Esophagus muscularis mucosa (tissue), 4 donors: ENCODE results near the gene KIF3B. TPM values are rescaled to one million over a fixed set of nuclear protein-coding genes. Genes with fewer than 3 reads are reported as not detected.
"Not testable (repeated sequence)": the region's sequence is repeated elsewhere in the genome, so short reads cannot be mapped to it uniquely, and the experiment has no call there.

ENCODE experiments used
- DNase-seq: peaks from one replicate; pipeline ENCODE4 v3.0.0-alpha.2; 2017; ENCODE audit errors: extremely low spot score
- H3K27ac ChIP-seq, 4 donors: fragments of 200-600 bp; sonication (generic); replicated peaks in 1 of 4; 1 replicate in 3 of 4; 2 replicates in 1 of 4; pipeline ENCODE4 v1.5.1; 2016 to 2019; ENCODE audit warnings: mild to moderate bottlenecking in 1 of 4
- H3K27me3 ChIP-seq, 4 donors: fragments of 200-600 bp; sonication (generic); one replicate each; pipeline versions ENCODE4 v1.5.1 to v1.6.0; 2016 to 2019
- H3K36me3 ChIP-seq, 4 donors: fragments of 200-600 bp; sonication (generic); one replicate each; pipeline ENCODE4 v1.5.1; 2016 to 2019
- H3K4me1 ChIP-seq, 4 donors: fragments of 200-600 bp; sonication (generic); one replicate each; pipeline ENCODE4 v1.5.1; 2016 to 2019
- H3K4me3 ChIP-seq, 4 donors: fragments of 200-600 bp; sonication (generic); 1 replicate in 2 of 4; 2 replicates in 2 of 4; pipeline ENCODE4 v1.5.1; 2016 to 2019; ENCODE audit warnings: mild to moderate bottlenecking in 4 of 4, moderate library complexity in 1 of 4
- H3K9me3 ChIP-seq, 4 donors: fragments of 200-600 bp; sonication (generic); 1 replicate in 3 of 4; 2 replicates in 1 of 4; pipeline ENCODE4 v1.5.1; 2016 to 2019
- EP300 ChIP-seq: sonication (generic); formaldehyde crosslinking; IDR thresholded peaks from one replicate; pipeline ENCODE4 v1.6.1; 2017; ENCODE audit warnings: antibody characterized with exemption
- POLR2A ChIP-seq: fragments of 450-650 bp; IDR thresholded peaks from one replicate; pipeline ENCODE4 v1.6.1; 2017; ENCODE audit warnings: antibody characterized with exemption, moderate library complexity, mild to moderate bottlenecking, low read depth
- POLR2AphosphoS5 ChIP-seq, 2 donors: sonication (generic); formaldehyde crosslinking; IDR thresholded peaks; one replicate each; pipeline ENCODE4 v1.6.1; 2017; ENCODE audit warnings: antibody characterized with exemption in 2 of 2
- WGBS: methylation state at CpG from one replicate; pipeline ENCODE4 v1.1.5; 2018; 5-methylcytosine and 5-hydroxymethylcytosine counted together
- intact Hi-C: fragments of 100-400 bp; cut with DNase I; formaldehyde crosslinking; loops from one replicate; pipeline ENCODE4 v1.15.1; 2023
- total RNA-seq, 4 donors: library from RNA; depleted of rRNA; stranded (reverse); fragments of >200 nt; gene quantifications; one replicate each; pipeline versions ENCODE4 v1.1.0 to v1.2.1, GENCODE V29; 2016
- TF ChIP-seq, protein P1 (sequence below), 3 experiments: fragments of 200-600 bp in 2 of 3; fragments of 450-650 bp in 1 of 3; sonication (generic) in 2 of 3; IDR thresholded peaks; one replicate each; pipeline ENCODE4 v1.5.1; 2017 to 2019; ENCODE audit warnings: antibody characterized with exemption in 3 of 3, mild to moderate bottlenecking in 2 of 3, moderate library complexity in 1 of 3

Gene KIF3B
- total RNA-seq, 4 donors from 2014 or later = 20.7 to 28.3 (median 23.5) TPM

DNA sequence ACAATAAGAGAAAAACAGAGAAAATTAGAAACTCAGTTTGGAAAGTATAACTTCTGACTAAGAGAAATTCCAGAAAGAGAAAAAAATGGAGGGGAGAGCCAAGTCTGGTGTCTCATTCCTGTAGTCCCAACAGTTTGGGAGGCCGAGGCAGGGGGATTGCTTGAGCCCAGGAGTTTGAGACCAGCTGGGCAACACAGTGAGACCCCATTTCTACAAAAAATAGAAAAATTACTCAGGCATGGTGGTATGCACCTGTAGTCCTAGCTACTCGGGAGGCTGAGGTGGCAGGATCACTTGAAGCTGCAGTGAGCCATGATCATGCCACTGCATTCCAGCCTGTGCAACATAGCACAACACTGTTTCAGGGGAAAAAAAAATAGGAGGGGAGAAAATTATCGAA is 3.1 kb upstream of the KIF3B start:
- 82% methylated on average over 3 of the region's 3 CpGs for WGBS
- DNase-seq = no peak
- Histone ChIP-seq H3K36me3 (no peaks in the 10 kb centered on the region), H3K4me3 (no peak overlapping the region), H3K27ac (no peak overlapping the region), H3K27me3 (peaks cover 0 to 19% (median 0%) of the 10 kb centered on the region in 4 donors), H3K4me1 (peaks cover 14 to 22% (median 20%) of the 10 kb centered on the region in 4 donors), H3K9me3 (no peaks in the 10 kb centered on the region)
- TF ChIP-seq POLR2A (no peak), EP300 (no peak), POLR2AphosphoS5 (IDR thresholded peaks at IDR 0.05) (no peak)
- TF ChIP-seq, protein P1, sequence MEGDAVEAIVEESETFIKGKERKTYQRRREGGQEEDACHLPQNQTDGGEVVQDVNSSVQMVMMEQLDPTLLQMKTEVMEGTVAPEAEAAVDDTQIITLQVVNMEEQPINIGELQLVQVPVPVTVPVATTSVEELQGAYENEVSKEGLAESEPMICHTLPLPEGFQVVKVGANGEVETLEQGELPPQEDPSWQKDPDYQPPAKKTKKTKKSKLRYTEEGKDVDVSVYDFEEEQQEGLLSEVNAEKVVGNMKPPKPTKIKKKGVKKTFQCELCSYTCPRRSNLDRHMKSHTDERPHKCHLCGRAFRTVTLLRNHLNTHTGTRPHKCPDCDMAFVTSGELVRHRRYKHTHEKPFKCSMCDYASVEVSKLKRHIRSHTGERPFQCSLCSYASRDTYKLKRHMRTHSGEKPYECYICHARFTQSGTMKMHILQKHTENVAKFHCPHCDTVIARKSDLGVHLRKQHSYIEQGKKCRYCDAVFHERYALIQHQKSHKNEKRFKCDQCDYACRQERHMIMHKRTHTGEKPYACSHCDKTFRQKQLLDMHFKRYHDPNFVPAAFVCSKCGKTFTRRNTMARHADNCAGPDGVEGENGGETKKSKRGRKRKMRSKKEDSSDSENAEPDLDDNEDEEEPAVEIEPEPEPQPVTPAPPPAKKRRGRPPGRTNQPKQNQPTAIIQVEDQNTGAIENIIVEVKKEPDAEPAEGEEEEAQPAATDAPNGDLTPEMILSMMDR (IDR thresholded peaks at IDR 0.05) = no peak
- intact Hi-C loops = no loop called here

DNA sequence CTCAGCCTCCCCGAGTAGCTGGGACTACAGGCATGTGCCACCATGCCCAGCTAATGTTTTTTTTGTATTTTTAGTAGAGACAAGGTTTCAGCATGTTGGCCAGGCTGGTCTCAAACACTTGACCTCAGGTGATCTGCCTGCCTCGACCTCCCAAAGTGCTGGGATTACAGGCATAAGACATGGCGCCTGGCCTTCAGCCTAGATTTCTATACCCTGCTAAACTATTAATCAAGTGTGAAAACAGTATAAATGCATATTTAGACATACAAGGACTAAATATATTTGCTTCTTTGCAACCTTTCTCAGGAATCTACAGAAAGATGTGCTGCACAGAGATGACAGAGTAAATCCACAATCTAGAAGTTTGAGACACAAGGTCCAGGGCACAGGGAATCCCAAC is 2.3 kb upstream of the KIF3B start:
- H3K4me3 ChIP-seq, DNase-seq, H3K36me3 ChIP-seq, H3K9me3 ChIP-seq, H3K27ac ChIP-seq: not testable (repeated sequence)
- intact Hi-C loops = loop anchor here (5.0 kb wide), 1 partner anchor 68 kb away; the partner anchor contains the start of genes PLAGL2 and POFUT1
- 95% methylated on average over 3 of the region's 3 CpGs for WGBS
- Histone ChIP-seq H3K4me1 (peaks cover 14 to 28% (median 20%) of the 10 kb centered on the region in 4 donors), H3K27me3 (peaks cover 0 to 19% (median 0%) of the 10 kb centered on the region in 4 donors)

DNA sequence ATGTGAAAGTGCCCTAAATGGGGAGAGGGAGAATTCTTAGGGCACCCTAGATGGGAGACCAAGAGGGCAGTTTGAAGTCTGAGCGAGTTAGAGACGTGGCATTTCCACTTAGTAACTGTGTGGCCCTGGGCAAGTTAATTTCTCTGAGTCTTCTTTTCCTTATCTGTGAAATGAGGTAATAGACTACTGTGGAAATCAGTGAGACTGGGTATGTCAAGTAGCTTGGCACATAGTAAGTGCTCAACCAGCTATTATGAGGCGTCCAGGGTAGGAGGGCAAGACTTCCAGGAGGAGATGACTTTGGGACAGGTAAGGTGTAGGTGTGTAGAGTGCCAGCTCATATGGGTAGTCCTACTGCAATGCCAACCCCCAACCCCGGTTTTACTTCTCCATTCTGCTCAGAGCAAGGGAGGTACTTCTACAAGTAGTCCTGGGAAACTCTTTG is 770 bp downstream of the KIF3B start:
- 52% methylated on average over 4 of the region's 4 CpGs for WGBS
- Histone ChIP-seq H3K4me1 (peaks cover 16 to 49% (median 31%) of the 10 kb centered on the region in 4 donors), H3K27ac (peak overlapping the region; percentile 84 to 87 (median 86))

GRCh38 chr20:32281711-32282110 is 4.3 kb downstream of the KIF3B start:
- H3K27me3 ChIP-seq = no peaks in the 10 kb centered on the region
- no peak for DNase-seq
- H3K27ac ChIP-seq = peak overlapping the region in 1 of 4 donors; percentile 34
- TF ChIP-seq POLR2AphosphoS5 (IDR thresholded peaks at IDR 0.05) (no peak), POLR2A (no peak), EP300 (no peak)
- TF ChIP-seq, protein P1 (IDR thresholded peaks at IDR 0.05) = no peak
- intact Hi-C loops = no loop called here
- WGBS = 84% methylated on average over 4 of the region's 4 CpGs
- peaks cover 30 to 67% (median 47%) of the 10 kb centered on the region in 4 donors for H3K4me1 ChIP-seq
- H3K9me3 ChIP-seq = no peaks in the 10 kb centered on the region
- H3K4me3 ChIP-seq = no peak overlapping the region
- peaks cover 0 to 3% (median 0%) of the 10 kb centered on the region in 4 donors for H3K36me3 ChIP-seq

More for the DNA sequence above, 770 bp downstream of the KIF3B start:
- Histone ChIP-seq H3K36me3 (peaks cover 0 to 3% (median 0%) of the 10 kb centered on the region in 4 donors), H3K9me3 (no peaks in the 10 kb centered on the region), H3K4me3 (peak overlapping the region; percentile 95 to 96 (median 96)), H3K27me3 (no peaks in the 10 kb centered on the region)
- intact Hi-C loops = loop anchor here (5.0 kb wide), 1 partner anchor 71 kb away; the partner anchor contains the start of genes PLAGL2 and POFUT1
- TF ChIP-seq, protein P1 (IDR thresholded peaks at IDR 0.05) = no peak
- TF ChIP-seq EP300 (no peak), POLR2A (no peak), POLR2AphosphoS5 (IDR thresholded peaks at IDR 0.05) (no peak)
- no peak for DNase-seq

DNA sequence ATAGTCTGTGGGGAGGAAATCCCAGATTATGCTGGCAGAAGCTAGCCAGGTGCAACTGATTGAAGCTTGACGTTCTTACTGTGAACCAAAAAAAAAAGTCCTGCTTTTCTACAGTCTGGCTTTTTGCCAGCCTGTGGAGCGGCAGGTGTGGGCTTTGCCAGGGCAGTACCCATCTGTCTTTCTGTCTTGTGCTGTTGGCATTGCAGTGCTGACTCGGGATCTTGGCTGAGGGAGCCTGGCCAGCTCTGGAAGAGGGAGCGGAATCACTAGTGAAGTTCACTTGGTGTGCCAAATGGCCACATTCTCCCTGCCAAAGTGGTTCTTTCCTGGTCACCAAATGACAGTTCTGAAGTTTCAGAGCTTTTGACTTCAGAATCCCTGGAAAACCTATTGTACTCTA is 5.0 kb downstream of the KIF3B start:
- no peak for DNase-seq
- no peaks in the 10 kb centered on the region for H3K9me3 ChIP-seq
- H3K27me3 ChIP-seq = no peaks in the 10 kb centered on the region
- H3K4me3 ChIP-seq = no peak overlapping the region
- H3K4me1 ChIP-seq = peaks cover 25 to 67% (median 46%) of the 10 kb centered on the region in 4 donors
- H3K36me3 ChIP-seq = peaks cover 0 to 3% (median 0%) of the 10 kb centered on the region in 4 donors
- intact Hi-C loops = no loop called here
- 55% methylated on average over 4 of the region's 4 CpGs for WGBS
- peak overlapping the region in 2 of 4 donors; percentile 31 to 34 for H3K27ac ChIP-seq
- TF ChIP-seq, protein P1 (IDR thresholded peaks at IDR 0.05) = no peak
